GM18526 (cell line): ENCODE measurements around the gene EFCAB6.

Experiments
- POLR2A ChIP-seq: IDR thresholded peaks from 3 replicates; pipeline ENCODE4 v1.6.1; 2011; ENCODE audit not compliant: insufficient read length; ENCODE audit errors: extremely low read depth

EFCAB6 gene

DNA sequence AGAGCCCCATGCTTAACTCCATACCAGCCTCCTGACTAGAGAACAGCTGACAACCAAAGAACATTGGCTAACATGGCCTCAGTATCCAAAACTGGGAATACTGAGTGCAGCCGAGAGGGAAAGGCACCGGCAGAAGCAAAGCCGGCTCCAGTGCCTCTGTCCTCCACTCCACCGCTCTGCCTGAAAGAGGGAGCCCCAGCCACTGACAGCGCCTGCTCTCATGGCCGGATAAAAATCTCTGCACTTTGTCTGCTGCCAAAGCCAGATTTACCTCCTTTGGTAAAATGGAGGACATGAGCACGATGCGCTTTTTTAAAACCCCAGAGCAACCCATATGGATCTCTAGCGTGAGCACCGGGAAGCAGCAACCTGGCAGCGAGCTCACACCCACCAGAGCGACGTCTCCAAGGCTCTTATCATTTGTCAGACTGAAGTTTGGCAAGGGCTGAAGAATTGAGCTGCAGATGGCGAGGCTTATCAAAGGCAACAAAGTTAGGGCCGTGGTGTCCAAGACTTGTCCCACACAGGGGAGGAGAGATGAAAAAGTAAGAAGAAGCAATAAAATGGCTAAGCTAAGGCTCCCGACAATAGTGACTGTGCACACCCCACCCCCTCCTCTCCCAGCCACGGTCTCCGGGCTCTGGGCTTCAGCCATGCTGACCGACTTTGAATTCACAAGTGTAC is 71.4 kb downstream of the EFCAB6 start:
- TF ChIP-seq POLR2A: no peak

DNA sequence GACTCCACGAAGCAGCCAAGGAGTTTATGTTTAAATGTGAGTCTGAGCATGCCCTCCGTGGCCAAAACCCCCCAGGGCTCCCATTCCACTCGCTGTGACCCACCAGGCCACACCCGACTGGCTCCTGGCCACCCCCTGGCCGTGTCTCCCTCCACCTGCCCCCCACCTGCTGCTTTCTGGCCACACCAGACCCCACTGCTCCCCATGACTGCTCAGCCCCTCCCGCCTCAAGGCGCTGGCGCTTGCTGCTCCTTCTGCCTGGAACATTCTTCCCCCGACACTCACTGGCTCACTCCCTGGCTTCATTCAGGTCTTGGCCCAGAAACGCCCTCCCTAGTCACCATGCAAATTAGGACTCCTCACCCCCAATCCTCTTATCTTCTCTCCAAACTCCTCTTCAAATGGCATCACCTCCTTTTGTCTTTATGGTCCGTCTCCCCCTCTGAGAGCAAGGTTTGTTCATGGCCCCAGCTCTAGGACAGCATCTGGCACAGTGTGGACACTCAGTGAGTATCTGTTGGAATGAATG is 72.2 kb downstream of the EFCAB6 start:
- no peak for TF ChIP-seq POLR2A

DNA sequence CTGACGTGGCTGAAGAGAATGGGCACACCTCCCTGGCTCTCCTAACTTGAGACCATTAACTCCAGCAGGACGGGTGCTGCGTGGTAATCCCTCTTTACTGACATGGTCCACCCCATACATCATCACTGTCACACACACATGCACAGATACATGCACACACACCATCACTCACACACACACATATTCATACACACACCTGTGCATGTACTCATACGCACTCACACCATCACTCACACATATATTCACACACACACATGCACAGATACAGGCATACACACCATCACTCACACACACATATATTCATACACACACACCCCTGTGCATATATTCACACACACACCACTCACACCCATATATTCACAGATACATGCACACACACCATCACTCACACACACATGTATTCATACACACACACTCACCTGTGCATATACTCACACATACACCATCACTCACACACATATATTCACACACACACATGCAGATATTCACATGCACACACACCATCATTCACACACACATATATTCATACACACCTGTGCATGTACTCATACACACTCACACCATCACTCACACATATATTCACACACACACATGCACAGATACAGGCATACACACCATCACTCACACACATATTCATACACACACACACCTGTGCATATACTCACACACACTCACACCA is 74.8 kb downstream of the EFCAB6 start:
- no peak for TF ChIP-seq POLR2A

DNA sequence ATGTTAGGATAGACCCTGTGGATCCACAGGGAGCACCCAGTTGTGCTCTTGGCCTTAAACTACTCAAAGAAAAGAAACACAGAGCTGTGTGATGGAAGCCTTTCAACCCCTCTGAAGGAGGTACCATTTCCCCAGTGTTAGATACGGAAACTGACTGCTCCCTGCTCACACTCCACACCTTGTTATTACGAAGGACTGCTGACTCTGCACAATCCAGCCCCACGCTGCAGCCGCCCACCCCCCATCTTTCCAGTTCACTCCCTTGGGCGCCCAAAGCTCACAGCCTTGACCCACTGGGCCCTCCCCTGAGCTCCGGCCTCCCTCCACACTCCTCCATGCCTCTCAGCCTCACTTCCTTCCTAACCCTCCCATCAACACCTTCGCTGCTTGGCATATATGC is 75.5 kb downstream of the EFCAB6 start:
- TF ChIP-seq POLR2A: no peak

DNA sequence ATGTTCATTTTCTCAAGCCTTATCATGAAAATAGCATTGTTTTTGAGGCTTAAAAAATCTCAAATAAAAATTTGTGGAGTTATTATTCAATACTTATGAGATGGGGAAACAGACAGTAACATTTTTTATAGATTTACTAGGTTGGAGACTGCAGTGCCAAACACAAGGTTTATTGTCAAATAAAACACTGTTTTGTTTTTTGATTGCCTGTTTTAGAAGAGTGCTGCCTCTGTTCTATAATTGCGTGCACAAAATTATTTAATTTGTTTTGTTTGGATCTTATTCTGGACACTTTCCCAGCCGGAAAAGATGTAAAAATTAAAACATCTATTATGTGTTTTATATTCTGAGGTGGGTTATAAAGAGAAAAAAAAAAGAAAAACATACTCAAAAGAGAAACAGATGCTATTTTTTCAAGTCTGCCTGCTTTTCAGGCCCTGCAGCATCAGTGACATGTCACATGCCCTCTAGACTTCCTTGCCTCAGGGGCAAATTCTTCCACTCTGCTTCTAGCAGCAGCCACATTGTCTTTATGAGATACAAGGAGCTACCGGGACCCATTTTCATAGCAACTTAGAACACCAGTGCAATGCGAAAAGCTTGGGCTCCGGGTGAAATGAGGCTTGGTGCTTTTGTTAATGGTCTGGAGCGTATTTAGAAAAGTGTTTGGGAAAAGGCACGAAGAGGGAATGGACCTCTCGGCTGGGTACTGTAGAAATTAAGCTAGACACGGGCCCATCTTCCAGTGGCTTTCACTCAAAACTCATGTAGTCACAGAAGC is 77.5 kb downstream of the EFCAB6 start:
- no peak for TF ChIP-seq POLR2A

DNA sequence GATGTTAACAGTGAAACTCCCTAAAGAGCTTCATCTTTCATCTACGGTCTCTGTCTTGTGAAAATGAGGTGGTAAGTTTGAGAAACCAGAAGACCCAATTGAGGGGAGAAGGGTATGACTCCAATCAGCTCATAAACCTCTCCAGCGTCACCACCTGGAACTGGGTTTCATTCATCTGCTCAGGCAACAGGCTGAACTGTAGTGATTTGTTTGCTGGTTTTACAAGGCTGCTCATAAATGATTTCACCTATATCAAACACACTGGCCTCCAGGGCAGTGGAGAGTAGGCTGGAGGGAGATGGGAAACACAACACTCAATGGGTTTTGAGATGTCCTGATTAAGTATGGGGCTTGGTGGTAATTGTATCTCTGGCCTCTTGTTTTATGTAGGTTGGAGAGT is 79.0 kb downstream of the EFCAB6 start:
- TF ChIP-seq POLR2A: no peak

DNA sequence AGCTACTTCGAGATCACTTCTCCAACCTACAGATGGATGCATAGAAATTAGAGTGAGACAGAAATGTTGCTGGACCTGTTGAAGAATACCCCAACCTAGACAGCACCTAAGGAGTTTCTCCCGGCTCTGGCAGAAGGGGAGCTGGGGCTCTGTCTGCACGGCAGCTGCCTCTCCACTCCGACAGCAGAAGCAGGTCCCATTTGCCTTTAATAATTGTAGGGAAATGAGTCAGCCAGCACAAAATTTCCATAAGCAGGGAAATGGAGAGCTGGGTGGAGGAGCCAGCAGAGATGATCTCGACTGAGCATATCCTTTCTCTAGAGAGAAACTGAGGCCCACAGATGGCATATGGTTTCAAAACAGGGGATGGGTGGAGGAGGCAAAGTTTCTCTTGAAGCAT is 80.1 kb downstream of the EFCAB6 start:
- no peak for TF ChIP-seq POLR2A

DNA sequence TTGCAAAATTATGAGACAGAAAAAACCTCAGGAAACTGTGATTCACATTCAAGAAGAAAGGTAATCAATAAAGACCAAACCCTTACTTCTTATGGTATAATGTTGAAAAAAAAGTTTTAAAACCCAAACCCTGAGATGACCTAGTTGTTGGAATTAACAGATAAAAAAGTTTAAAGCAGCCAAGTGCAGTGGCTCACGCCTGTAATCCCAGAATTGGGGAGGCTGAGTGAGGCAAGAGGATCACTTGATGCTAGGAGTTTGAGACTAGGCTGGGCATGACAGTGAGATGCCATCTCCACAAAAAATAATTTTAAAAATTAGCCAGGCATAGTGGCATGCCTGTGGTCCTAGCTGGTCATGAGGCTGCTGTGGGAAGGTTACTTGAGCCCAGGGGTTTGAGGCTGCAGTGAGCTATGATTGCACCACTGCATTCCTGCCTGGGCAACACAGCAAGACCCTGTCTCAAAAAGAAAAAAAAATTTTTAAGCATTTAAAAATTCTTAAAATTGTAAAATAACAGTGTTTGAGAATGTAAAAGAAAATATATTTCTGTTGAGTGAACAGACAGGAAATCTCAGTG is 85.1 kb downstream of the EFCAB6 start:
- no peak for TF ChIP-seq POLR2A

DNA sequence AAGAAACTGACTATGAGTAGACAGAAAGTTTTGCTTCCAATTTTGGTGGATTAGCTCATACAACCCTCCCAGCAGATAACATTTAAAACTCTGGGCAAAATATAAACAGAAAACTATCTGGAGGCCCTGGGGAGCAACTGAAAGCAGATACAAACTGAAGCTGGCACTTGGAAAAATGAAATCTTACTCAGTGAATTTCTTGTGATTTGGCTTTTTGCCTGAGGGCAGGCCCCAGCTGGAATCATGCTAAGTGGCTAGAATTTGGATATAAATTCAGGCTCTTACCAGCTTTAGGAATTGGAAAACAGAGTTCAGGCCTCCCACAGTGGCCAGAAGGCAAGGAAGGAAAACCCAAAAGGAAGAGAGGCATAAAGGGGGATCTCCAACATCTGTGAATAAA is 85.8 kb downstream of the EFCAB6 start:
- no peak for TF ChIP-seq POLR2A

DNA sequence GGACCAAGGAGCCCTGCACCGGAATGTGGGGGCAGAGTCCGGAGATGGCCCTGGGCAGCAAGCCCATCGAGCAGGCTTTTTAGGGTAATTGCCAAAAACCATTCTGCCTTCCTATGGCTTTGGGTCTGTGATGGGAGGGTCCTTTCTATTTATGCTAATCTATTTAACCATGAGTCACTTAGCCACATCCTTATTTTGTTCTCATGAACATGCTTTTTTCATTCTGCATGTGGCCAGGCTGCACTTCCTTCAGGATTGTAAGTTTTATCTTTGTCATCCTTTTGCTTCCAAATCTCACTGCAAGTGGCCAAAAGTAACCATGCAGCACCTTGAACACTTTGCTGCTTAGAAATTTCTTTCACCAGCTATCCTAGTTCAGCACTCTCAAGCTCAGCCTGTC is 88.3 kb downstream of the EFCAB6 start:
- TF ChIP-seq POLR2A: no peak

DNA sequence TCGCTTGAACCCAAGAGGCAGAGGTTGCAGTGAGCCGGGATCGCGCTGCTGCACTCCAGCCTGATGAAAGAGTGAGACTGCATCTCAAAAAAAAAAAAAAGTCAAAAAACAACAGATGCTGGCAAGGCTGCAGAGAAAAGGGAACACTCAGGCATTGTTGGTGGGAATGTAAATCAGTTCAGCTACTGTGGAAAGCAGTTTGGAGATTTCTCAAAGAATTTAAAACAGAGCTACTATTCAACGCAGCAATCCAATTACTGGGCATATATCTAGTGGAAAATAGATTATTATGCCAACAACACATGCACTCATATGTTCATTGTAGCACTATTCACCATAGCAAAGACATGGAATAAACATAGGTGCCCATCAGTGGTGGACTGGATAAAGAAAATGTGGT is 89.7 kb downstream of the EFCAB6 start:
- no peak for TF ChIP-seq POLR2A

DNA sequence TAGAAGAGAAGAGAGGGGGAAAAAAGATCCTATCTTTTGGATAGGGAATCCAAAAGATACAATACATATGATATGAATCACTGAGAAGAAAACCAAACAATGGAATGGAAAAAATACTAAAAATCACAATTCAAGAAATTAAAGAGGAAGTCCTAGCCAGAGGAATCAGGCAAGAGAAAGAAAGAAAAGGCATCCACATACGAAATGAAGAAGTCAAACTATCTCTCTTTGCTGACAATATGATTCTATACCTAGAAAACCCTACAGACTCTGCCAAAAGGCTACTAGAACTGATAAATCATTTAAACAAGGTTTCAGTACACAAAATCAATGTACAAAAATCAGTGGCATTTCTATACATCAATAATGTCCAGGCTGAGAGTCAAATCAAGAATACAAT is 91.4 kb downstream of the EFCAB6 start:
- no peak for TF ChIP-seq POLR2A

DNA sequence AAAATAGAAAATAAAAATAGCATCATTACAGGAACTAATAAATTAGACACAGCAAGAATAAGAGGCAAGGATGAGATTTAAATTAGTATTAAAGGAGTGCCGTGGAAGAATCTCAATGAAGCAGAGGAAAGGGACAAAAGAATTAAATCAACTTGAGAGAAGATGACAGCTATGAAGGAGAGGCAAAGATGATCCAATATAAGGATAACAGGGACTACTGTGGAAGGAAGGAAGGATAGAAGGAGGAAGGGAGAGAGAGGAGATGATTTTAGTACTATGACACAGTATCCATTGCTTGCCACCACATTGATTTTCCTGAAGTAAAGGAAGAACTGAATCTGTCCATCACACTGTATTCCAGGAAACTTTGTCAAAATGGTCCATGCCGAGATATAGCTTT is 98.0 kb downstream of the EFCAB6 start:
- no peak for TF ChIP-seq POLR2A

DNA sequence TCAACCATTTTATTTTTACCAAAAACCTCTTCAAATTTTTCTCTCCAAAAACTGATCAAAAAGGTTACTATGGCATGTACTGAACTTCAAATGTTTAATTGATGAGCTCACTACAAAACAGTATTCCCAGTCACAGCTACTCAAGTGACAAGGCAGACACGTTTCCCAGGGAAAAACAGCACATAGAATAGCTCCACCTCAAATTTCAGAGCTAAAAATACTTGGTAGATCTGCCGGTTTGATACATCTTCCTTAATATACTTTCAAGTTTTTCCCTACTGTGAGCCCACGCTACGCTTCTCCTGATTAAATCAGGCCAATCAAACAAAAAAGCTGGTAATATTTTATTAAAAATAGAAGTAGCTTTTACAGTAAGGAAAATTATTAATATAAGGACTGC is 100.4 kb downstream of the EFCAB6 start:
- no peak for TF ChIP-seq POLR2A

DNA sequence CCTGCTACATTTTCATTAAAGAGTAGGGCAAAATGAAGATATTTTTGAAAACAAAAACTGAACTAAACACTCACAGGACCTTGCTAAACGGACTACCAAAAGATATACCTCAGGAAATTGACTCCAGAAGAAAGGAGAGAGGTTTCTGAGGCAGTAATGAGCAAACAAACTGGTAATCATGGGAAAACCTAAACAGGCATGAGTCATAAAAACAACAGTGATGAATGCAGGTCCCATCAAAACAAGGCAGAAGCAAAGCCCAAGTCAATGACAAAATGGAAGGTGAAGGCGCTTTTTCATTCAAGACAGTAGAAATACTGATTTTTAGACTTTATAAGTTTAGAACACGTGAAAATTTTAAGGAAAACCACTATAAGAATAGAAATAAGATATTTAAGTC is 104.5 kb downstream of the EFCAB6 start:
- TF ChIP-seq POLR2A: no peak
